Body of pancreas (tissue), 4 donors: ENCODE results near the gene FUT3. TPM values are rescaled to one million over a fixed set of nuclear protein-coding genes. Genes with fewer than 3 reads are reported as not detected.
A peak's percentile ranks its signal among the peaks of the same experiment; 100 is the strongest.
"Not testable (repeated sequence)": the region's sequence is repeated elsewhere in the genome, so short reads cannot be mapped to it uniquely, and the experiment has no call there.

Experiments used
- ATAC-seq: fragments of 150-250 bp; one replicate; pipeline ENCODE4 v1.9.1; 2016
- DNase-seq, 4 donors: peaks; one replicate each; pipeline ENCODE4 v3.0.0-alpha.2; 2019
- H3K27ac ChIP-seq, 4 donors: fragments of 200-600 bp; sonication (generic); 1 replicate in 3 of 4; 2 replicates in 1 of 4; pipeline versions ENCODE4 v1.5.1 to v1.6.1; 2016 to 2019; ENCODE audit warnings: mild to moderate bottlenecking in 1 of 4, mixed read lengths in 1 of 4, moderate library complexity in 1 of 4
- H3K27me3 ChIP-seq, 2 donors: fragments of 200-600 bp; sonication (generic); one replicate each; pipeline ENCODE4 v1.6.0; 2016; ENCODE audit warnings: mild to moderate bottlenecking in 1 of 2
- H3K36me3 ChIP-seq, 2 donors: fragments of 200-600 bp; sonication (generic); replicated peaks in 1 of 2; 2 replicates each; pipeline ENCODE4 v1.5.1; 2016; ENCODE audit warnings: low read depth in 2 of 2; ENCODE audit not compliant: insufficient read depth in 1 of 2
- H3K4me1 ChIP-seq: fragments of 200-600 bp; sonication (generic); one replicate; pipeline ENCODE4 v1.6.0; 2016
- H3K4me3 ChIP-seq, 2 donors: fragments of 200-600 bp; sonication (generic); 1 replicate in 1 of 2; 2 replicates in 1 of 2; pipeline ENCODE4 v1.5.1; 2016 to 2019
- H3K9me3 ChIP-seq, 3 donors: fragments of 200-600 bp; sonication (generic); 1 replicate in 2 of 3; 2 replicates in 1 of 3; pipeline ENCODE4 v1.5.1; 2016
- CTCF ChIP-seq, 7 experiments: fragments of 450-650 bp in 4 of 7; fragments of 200-600 bp in 3 of 7; sonication (generic) in 3 of 7; IDR thresholded peaks; one replicate each; pipeline ENCODE4 v1.5.1; 2016 to 2019; ENCODE audit warnings: antibody characterized with exemption in 7 of 7
- POLR2A ChIP-seq, 3 donors: fragments of 450-650 bp; IDR thresholded peaks; one replicate each; pipeline ENCODE4 v1.6.1; 2016; ENCODE audit warnings: antibody characterized with exemption in 3 of 3, mild to moderate bottlenecking in 2 of 3
- WGBS, 2 donors: methylation state at CpG; one replicate each; pipeline ENCODE4 v1.1.5; 2017; 5-methylcytosine and 5-hydroxymethylcytosine counted together
- intact Hi-C: fragments of 100-400 bp; cut with DNase I; formaldehyde crosslinking; loops from one replicate; pipeline ENCODE4 v1.15.1; 2023
- total RNA-seq, 2 donors: library from RNA; depleted of rRNA; stranded (reverse); fragments of >200 nt; gene quantifications; one replicate each; pipeline ENCODE4 v1.1.0, GENCODE V29; 2016

Gene FUT3
- total RNA-seq, 2 donors from 2014 or later = 5.7 to 9.2 TPM

- ATAC-seq = no peak
- intact Hi-C loops = no loop called here
Observed at GRCh38 chr19:5850189-5850588, 1.1 kb downstream of the FUT3 start.

GRCh38 chr19:5848621-5849020 lies 2.6 kb downstream of the FUT3 start:
- peak overlapping the region in 2 of 4 donors; percentile 85 to 88 for H3K27ac ChIP-seq
- intact Hi-C loops, H3K36me3 ChIP-seq: not testable (repeated sequence)

More at GRCh38 chr19:5850189-5850588, 1.1 kb downstream of the FUT3 start:
- WGBS, 2 donors = 63 to 71% methylated on average over 6 of the region's 6 CpGs
- H3K27ac ChIP-seq = peak overlapping the region in 3 of 4 donors; percentile 69 to 88 (median 85)
- no peak overlapping the region for H3K4me3 ChIP-seq
- no peaks in the 10 kb centered on the region for H3K36me3 ChIP-seq
- H3K4me1 ChIP-seq = peaks cover 7% of the 10 kb centered on the region
- no peaks in the 10 kb centered on the region for H3K27me3 ChIP-seq
- no peak for TF ChIP-seq CTCF (IDR thresholded peaks at IDR 0.05)
- TF ChIP-seq POLR2A (IDR thresholded peaks at IDR 0.05) = peak in 1 of 3 donors; percentile 26
- no peaks in the 10 kb centered on the region for H3K9me3 ChIP-seq
- DNase-seq = peak in 1 of 4 donors; percentile 12

GRCh38 chr19:5847846-5848245 lies 3.4 kb downstream of the FUT3 start:
- intact Hi-C loops, H3K27me3 ChIP-seq, ATAC-seq, H3K4me1 ChIP-seq, DNase-seq, H3K4me3 ChIP-seq, H3K9me3 ChIP-seq, H3K36me3 ChIP-seq: not testable (repeated sequence)
- H3K27ac ChIP-seq = peak overlapping the region in 2 of 4 donors; percentile 24 to 85
- WGBS, 2 donors = 48 to 50% methylated on average over 10 of the region's 10 CpGs

More at GRCh38 chr19:5848621-5849020, 2.6 kb downstream of the FUT3 start:
- H3K4me1 ChIP-seq, H3K9me3 ChIP-seq, H3K27me3 ChIP-seq, ATAC-seq, DNase-seq, H3K4me3 ChIP-seq: not testable (repeated sequence)
- WGBS, 2 donors = 56 to 59% methylated on average over 5 of the region's 5 CpGs

- 80 to 83% methylated on average over 18 to 20 of the region's 24 CpGs for WGBS, 2 donors
- intact Hi-C loops = no loop called here
Observed at GRCh38 chr19:5844456-5845433, 6.5 kb downstream of the FUT3 start.

GRCh38 chr19:5843295-5843927 lies 7.8 kb downstream of the FUT3 start:
- Histone ChIP-seq H3K27me3 (no peaks in the 10 kb centered on the region), H3K4me3 (no peak overlapping the region), H3K27ac (no peak overlapping the region), H3K4me1 (peaks cover 10% of the 10 kb centered on the region), H3K9me3 (no peaks in the 10 kb centered on the region), H3K36me3 (no peaks in the 10 kb centered on the region)
- TF ChIP-seq CTCF (IDR thresholded peaks at IDR 0.05) (no peak), POLR2A (IDR thresholded peaks at IDR 0.05) (no peak)
- no peak for DNase-seq
- 85 to 89% methylated on average over 6 to 14 of the region's 21 CpGs for WGBS, 2 donors
- intact Hi-C loops = no loop called here
- no peak for ATAC-seq

More at GRCh38 chr19:5844456-5845433, 6.5 kb downstream of the FUT3 start:
- H3K4me1 ChIP-seq = peaks cover 7% of the 10 kb centered on the region
- no peak overlapping the region for H3K27ac ChIP-seq
- H3K27me3 ChIP-seq = no peaks in the 10 kb centered on the region
- no peak overlapping the region for H3K4me3 ChIP-seq
- H3K9me3 ChIP-seq = no peaks in the 10 kb centered on the region
- DNase-seq (no peak), ATAC-seq (no peak)
- H3K36me3 ChIP-seq = no peaks in the 10 kb centered on the region
- no peak for TF ChIP-seq POLR2A (IDR thresholded peaks at IDR 0.05)
- no peak for TF ChIP-seq CTCF (IDR thresholded peaks at IDR 0.05)

GRCh38 chr19:5841735-5842111 lies 9.5 kb downstream of the FUT3 start:
- ATAC-seq, H3K27me3 ChIP-seq, intact Hi-C loops, H3K36me3 ChIP-seq, H3K4me3 ChIP-seq, DNase-seq, H3K9me3 ChIP-seq: not testable (repeated sequence)
- WGBS, 2 donors = 44 to 59% methylated on average over 3 to 5 of the region's 6 CpGs
- peak overlapping the region in 1 of 4 donors; percentile 9 for H3K27ac ChIP-seq
- H3K4me1 ChIP-seq = peaks cover 14% of the 10 kb centered on the region
